HepG2 (cell line): Measurements from ENCODE around the gene CDR2L. TPM values are rescaled to one million over a fixed set of nuclear protein-coding genes. Genes with fewer than 3 reads are reported as not detected.

Experiments used
- AGO2 ChIP-seq: fragments of 200-400 bp; formaldehyde crosslinking; optimal IDR thresholded peaks from 2 replicates; pipeline ENCODE3; 2017; ENCODE audit warnings: mild to moderate bottlenecking, low read depth, low read length, moderate library complexity
- ARNT2 ChIP-seq: sonication (generic); formaldehyde crosslinking; IDR thresholded peaks from 2 replicates; pipeline ENCODE4 v1.8.0; 2022; ENCODE audit warnings: mild to moderate bottlenecking, low read depth, missing genetic modification reagents, moderate library complexity
- CAMTA2 ChIP-seq: sonication (generic); formaldehyde crosslinking; IDR thresholded peaks from 2 replicates; pipeline ENCODE4 v1.4.0; 2020; ENCODE audit warnings: mild to moderate bottlenecking, missing genetic modification reagents, borderline replicate concordance
- CHCHD3 ChIP-seq: sonication (generic); formaldehyde crosslinking; IDR thresholded peaks from 2 replicates; pipeline ENCODE4 v1.8.0; 2022; ENCODE audit warnings: mild to moderate bottlenecking, missing genetic modification reagents, moderate library complexity
- ERF ChIP-seq: IDR thresholded peaks from 2 replicates; pipeline ENCODE4 v1.6.1; 2018; ENCODE audit warnings: missing biosample characterization, missing genetic modification reagents
- GATAD2A ChIP-seq: IDR thresholded peaks from 2 replicates; pipeline ENCODE4 v1.6.1; 2016
- HES4 ChIP-seq: sonication (generic); formaldehyde crosslinking; IDR thresholded peaks from 2 replicates; pipeline ENCODE4 v1.9.0; 2021; ENCODE audit warnings: mild to moderate bottlenecking, missing genetic modification reagents, borderline replicate concordance
- ISL2 ChIP-seq: sonication (generic); formaldehyde crosslinking; IDR thresholded peaks from 2 replicates; pipeline ENCODE4 v1.5.0; 2020; ENCODE audit warnings: missing genetic modification reagents
- KLF12 ChIP-seq: sonication (generic); formaldehyde crosslinking; IDR thresholded peaks from 2 replicates; pipeline ENCODE4 v1.4.0; 2020; ENCODE audit warnings: missing genetic modification reagents, borderline replicate concordance
- NCOA2 ChIP-seq: sonication (generic); formaldehyde crosslinking; IDR thresholded peaks from 2 replicates; pipeline ENCODE4 v1.8.0; 2022; ENCODE audit warnings: inconsistent platforms
- PHF21A ChIP-seq: sonication (generic); formaldehyde crosslinking; IDR thresholded peaks from 2 replicates; pipeline ENCODE4 v1.5.0; 2020; ENCODE audit warnings: mild to moderate bottlenecking, missing genetic modification reagents
- POGZ ChIP-seq: sonication (generic); formaldehyde crosslinking; IDR thresholded peaks from 2 replicates; pipeline ENCODE4 v1.4.0; 2020; ENCODE audit warnings: mild to moderate bottlenecking, missing genetic modification reagents
- RARG ChIP-seq: sonication (generic); formaldehyde crosslinking; IDR thresholded peaks from 2 replicates; pipeline ENCODE4 v1.4.0; 2020; ENCODE audit warnings: low read depth, mild to moderate bottlenecking, missing genetic modification reagents
- SP2 ChIP-seq: sonication (generic); formaldehyde crosslinking; IDR thresholded peaks from 2 replicates; pipeline ENCODE4 v1.5.1; 2020; ENCODE audit warnings: mild to moderate bottlenecking, missing genetic modification reagents
- TAF15 ChIP-seq: fragments of 200-400 bp; formaldehyde crosslinking; IDR thresholded peaks from one replicate; pipeline ENCODE4 v1.6.1; 2018; ENCODE audit warnings: mild to moderate bottlenecking, low read depth, low read length; ENCODE audit not compliant: poor library complexity, severe bottlenecking
- TEAD3 ChIP-seq: optimal IDR thresholded peaks from 2 replicates; pipeline ENCODE3; 2016; ENCODE audit warnings: borderline replicate concordance
- ZFP62 ChIP-seq: sonication (generic); formaldehyde crosslinking; IDR thresholded peaks from 2 replicates; pipeline ENCODE4 v1.4.0; 2020; ENCODE audit warnings: missing genetic modification reagents
- ZMYM3 ChIP-seq: sonication (generic); formaldehyde crosslinking; IDR thresholded peaks from 2 replicates; pipeline ENCODE4 v1.5.1; 2020; ENCODE audit warnings: mild to moderate bottlenecking, missing genetic modification reagents
- ZNF180 ChIP-seq: sonication (generic); formaldehyde crosslinking; IDR thresholded peaks from 2 replicates; pipeline ENCODE4 v1.4.0; 2020; ENCODE audit warnings: low read depth, missing genetic modification reagents, borderline replicate concordance
- ZNF331 ChIP-seq: sonication (generic); formaldehyde crosslinking; IDR thresholded peaks from 2 replicates; pipeline ENCODE4 v1.4.0; 2020; ENCODE audit warnings: missing genetic modification reagents
- ZNF501 ChIP-seq: sonication (generic); formaldehyde crosslinking; IDR thresholded peaks from 2 replicates; pipeline ENCODE4 v1.5.1; 2020; ENCODE audit warnings: mild to moderate bottlenecking, moderate library complexity, missing genetic modification reagents
- ZNF598 ChIP-seq: sonication (generic); formaldehyde crosslinking; IDR thresholded peaks from 2 replicates; pipeline ENCODE4 v1.5.1; 2020; ENCODE audit warnings: mild to moderate bottlenecking, missing genetic modification reagents, borderline replicate concordance
- ZNF614 ChIP-seq: IDR thresholded peaks from 2 replicates; pipeline ENCODE4 v1.6.1; 2018; ENCODE audit warnings: missing biosample characterization, missing genetic modification reagents, inconsistent platforms, borderline replicate concordance
- polyA plus RNA-seq, 8 experiments: library from polyadenylated mRNA; depleted of rRNA in 3 of 8; stranded (reverse) in 7 of 8; unstranded in 1 of 8; fragments of >200 nt; fragmentation: Illumina TruSeq in 4 of 8; extraction: Trizol in 4 of 8; gene quantifications; 2 replicates each; pipeline versions ENCODE4 v1.2.1 to v1.2.3, GENCODE V29; 2011 to 2016; ENCODE audit warnings: low read depth in 4 of 8, missing spikeins in 1 of 8, mixed read lengths in 1 of 8; ENCODE audit not compliant: insufficient read depth in 1 of 8
- total RNA-seq, 5 experiments: library from RNA; depleted of rRNA; stranded (reverse); fragments of >200 nt; fragmentation: Illumina TruSeq; extraction: Trizol; gene quantifications; 2 replicates each; pipeline ENCODE4 v1.2.3, GENCODE V29; 2016; ENCODE audit warnings: low read depth in 1 of 5
- TF ChIP-seq, protein P1 (sequence below): IDR thresholded peaks from 2 replicates; pipeline ENCODE4 v1.6.1; 2018; ENCODE audit warnings: missing genetic modification reagents
- TF ChIP-seq, protein P2 (sequence below): sonication (generic); formaldehyde crosslinking; IDR thresholded peaks from 2 replicates; pipeline ENCODE4 v1.5.0; 2020; ENCODE audit warnings: mild to moderate bottlenecking, missing genetic modification reagents
- TF ChIP-seq, protein P3 (sequence below): sonication (generic); formaldehyde crosslinking; IDR thresholded peaks from 2 replicates; pipeline ENCODE4 v1.9.0; 2022; ENCODE audit warnings: low read depth, missing genetic modification reagents

CDR2L gene
- total and polyA plus RNA-seq, 2 of the 13 experiments (the other 11 are each of a cell fraction or from before 2014, with no cell fraction given), result 1.9 to 2.1 TPM

DNA sequence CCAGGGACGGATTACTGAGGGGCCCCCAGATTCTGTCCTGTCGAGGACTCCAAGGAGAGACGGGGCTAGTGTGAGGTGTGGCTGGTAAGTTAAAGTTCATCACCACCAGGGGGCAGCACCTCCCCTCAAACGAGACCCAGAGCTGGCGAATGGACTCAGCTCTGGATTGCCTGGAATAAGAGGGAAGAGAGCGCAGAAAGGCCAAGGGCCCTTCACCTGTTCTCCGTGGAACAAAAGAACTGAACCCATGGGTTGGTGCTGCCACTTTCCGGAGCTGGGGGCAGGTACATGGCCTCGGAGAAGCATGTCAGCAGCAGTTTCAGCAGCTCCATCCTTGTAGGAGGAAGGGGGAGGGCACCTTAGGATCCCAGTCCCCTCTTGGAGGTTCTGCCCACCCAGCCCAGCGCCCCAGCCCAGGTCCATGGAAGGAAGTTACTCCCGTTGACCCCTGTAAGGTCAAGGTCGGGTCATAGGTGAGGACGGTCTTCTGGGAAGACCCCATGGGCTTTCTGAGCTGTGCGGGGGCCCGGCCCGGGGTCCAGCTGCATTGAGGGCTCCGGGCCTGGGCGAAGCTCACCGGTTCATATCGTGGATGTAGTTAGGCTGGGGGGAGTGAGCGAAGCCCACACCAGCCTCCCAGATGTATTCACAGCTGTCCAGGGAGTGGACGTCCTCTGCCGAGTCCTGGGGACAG is 25.6 kb upstream of the CDR2L start (continued):
- TF ChIP-seq, protein P1, sequence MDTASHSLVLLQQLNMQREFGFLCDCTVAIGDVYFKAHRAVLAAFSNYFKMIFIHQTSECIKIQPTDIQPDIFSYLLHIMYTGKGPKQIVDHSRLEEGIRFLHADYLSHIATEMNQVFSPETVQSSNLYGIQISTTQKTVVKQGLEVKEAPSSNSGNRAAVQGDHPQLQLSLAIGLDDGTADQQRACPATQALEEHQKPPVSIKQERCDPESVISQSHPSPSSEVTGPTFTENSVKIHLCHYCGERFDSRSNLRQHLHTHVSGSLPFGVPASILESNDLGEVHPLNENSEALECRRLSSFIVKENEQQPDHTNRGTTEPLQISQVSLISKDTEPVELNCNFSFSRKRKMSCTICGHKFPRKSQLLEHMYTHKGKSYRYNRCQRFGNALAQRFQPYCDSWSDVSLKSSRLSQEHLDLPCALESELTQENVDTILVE (CRISPR knock-in tag), result 0 out of 2 replicates have a peak, but pooled peaks have one; percentile 35
- TF ChIP-seq ZNF614 (CRISPR knock-in tag), result 0 out of 2 replicates have a peak, but pooled peaks have one; percentile 60
- TF ChIP-seq NCOA2 (CRISPR knock-in tag), result 0 out of 2 replicates have a peak, but pooled peaks have one; percentile 39
- TF ChIP-seq POGZ, result no peak
- 0 out of 2 replicates have a peak, but pooled peaks have one; percentile 27 for TF ChIP-seq ARNT2 (CRISPR knock-in tag)
- TF ChIP-seq AGO2, result no peak
- TF ChIP-seq, protein P2, sequence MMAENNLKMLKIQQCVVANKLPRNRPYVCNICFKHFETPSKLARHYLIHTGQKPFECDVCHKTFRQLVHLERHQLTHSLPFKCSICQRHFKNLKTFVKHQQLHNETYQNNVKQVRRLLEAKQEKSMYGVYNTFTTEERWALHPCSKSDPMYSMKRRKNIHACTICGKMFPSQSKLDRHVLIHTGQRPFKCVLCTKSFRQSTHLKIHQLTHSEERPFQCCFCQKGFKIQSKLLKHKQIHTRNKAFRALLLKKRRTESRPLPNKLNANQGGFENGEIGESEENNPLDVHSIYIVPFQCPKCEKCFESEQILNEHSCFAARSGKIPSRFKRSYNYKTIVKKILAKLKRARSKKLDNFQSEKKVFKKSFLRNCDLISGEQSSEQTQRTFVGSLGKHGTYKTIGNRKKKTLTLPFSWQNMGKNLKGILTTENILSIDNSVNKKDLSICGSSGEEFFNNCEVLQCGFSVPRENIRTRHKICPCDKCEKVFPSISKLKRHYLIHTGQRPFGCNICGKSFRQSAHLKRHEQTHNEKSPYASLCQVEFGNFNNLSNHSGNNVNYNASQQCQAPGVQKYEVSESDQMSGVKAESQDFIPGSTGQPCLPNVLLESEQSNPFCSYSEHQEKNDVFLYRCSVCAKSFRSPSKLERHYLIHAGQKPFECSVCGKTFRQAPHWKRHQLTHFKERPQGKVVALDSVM (CRISPR knock-in tag), result no peak
- 0 out of 2 replicates have a peak, but pooled peaks have one; percentile 56 for TF ChIP-seq ERF
- TF ChIP-seq KLF12 (CRISPR knock-in tag), result peak; percentile 26; the same call in 1 of the 2 replicates
- TF ChIP-seq RARG, result no peak
- TF ChIP-seq TAF15, result no peak
- peak; percentile 34 for TF ChIP-seq TEAD3 (CRISPR knock-in tag)
- TF ChIP-seq ZNF501 (CRISPR knock-in tag), result peak; percentile 29; the same call in 1 of the 2 replicates
- no peak for TF ChIP-seq ZNF180 (CRISPR knock-in tag)
- TF ChIP-seq ZNF598, result peak; percentile 43; the same call in 1 of the 2 replicates
- TF ChIP-seq PHF21A, result peak; percentile 49; the same call in 1 of the 2 replicates
- no peak for TF ChIP-seq CAMTA2
- TF ChIP-seq SP2 (CRISPR knock-in tag), result no peak
- peak; percentile 56; the same call in 1 of the 2 replicates for TF ChIP-seq ZNF331 (CRISPR knock-in tag)
- TF ChIP-seq ISL2 (CRISPR knock-in tag), result no peak
- peak; percentile 62 for TF ChIP-seq GATAD2A (CRISPR knock-in tag)
- peak; percentile 19; the same call in 1 of the 2 replicates for TF ChIP-seq HES4 (CRISPR knock-in tag)
- no peak for TF ChIP-seq CHCHD3 (CRISPR knock-in tag)
- no peak for TF ChIP-seq ZFP62 (CRISPR knock-in tag)
- 0 out of 2 replicates have a peak, but pooled peaks have one; percentile 14 for TF ChIP-seq ZMYM3 (CRISPR knock-in tag)
- TF ChIP-seq, protein P3, sequence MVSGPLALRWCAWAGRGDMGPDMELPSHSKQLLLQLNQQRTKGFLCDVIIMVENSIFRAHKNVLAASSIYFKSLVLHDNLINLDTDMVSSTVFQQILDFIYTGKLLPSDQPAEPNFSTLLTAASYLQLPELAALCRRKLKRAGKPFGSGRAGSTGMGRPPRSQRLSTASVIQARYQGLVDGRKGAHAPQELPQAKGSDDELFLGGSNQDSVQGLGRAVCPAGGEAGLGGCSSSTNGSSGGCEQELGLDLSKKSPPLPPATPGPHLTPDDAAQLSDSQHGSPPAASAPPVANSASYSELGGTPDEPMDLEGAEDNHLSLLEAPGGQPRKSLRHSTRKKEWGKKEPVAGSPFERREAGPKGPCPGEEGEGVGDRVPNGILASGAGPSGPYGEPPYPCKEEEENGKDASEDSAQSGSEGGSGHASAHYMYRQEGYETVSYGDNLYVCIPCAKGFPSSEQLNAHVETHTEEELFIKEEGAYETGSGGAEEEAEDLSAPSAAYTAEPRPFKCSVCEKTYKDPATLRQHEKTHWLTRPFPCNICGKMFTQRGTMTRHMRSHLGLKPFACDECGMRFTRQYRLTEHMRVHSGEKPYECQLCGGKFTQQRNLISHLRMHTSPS (CRISPR knock-in tag), result no peak
